ENCODE measurements around the gene KLRC1.
"Not testable (repeated sequence)": the region's sequence is repeated elsewhere in the genome, so short reads cannot be mapped to it uniquely, and the experiment has no call there.

KLRC1 gene

DNA sequence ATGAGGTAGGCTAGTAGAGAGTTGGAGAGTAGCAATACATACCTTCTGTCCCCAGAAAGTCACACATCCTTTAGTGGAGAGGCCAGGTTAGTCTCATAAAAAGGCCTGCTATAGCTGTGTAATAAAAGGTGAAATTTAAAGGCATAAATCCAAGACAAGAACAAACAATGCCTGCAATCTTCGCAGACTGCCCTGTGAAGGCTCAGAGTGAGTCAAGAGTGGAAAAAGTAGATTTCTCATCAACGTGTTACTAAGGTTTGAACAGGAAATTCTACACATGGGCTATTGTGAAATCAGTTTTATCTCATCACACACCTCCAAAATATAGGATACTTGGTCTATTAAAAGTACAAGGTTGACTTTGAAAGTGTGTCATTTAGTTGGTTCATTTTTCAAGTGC, at the start of gene KLRC1:
Gene KLRC1 (minus strand): TSS at position 222 of the 400 bp plus-strand sequence. CDS start 2,221 bp downstream, outside the sequence.
- TF ChIP-seq, protein P1, sequence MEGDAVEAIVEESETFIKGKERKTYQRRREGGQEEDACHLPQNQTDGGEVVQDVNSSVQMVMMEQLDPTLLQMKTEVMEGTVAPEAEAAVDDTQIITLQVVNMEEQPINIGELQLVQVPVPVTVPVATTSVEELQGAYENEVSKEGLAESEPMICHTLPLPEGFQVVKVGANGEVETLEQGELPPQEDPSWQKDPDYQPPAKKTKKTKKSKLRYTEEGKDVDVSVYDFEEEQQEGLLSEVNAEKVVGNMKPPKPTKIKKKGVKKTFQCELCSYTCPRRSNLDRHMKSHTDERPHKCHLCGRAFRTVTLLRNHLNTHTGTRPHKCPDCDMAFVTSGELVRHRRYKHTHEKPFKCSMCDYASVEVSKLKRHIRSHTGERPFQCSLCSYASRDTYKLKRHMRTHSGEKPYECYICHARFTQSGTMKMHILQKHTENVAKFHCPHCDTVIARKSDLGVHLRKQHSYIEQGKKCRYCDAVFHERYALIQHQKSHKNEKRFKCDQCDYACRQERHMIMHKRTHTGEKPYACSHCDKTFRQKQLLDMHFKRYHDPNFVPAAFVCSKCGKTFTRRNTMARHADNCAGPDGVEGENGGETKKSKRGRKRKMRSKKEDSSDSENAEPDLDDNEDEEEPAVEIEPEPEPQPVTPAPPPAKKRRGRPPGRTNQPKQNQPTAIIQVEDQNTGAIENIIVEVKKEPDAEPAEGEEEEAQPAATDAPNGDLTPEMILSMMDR (conservative IDR thresholded peaks at IDR 0.05) = no peak
- H3K27ac ChIP-seq = no peak within 1 kb of the TSS

DNA sequence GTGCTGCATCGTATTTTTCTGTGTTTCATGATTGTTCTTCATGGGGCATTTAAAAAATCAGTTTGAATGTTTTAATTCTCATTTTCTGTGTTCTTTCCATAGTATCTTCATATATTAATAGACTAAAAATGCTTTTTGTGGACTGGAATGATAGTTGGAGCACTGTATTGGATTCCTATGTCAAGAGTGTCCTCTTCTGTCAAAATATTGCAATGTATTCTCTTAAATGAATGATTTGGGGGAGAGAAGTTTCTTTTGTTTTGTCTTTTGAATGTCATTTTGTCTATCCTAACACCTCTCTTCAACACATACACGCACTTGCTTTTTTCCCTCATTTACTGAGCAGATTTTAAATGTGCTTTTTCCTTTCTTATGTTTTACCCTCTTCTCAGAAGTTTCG, 47.9 kb upstream of the KLRC1 start:
- no peak overlapping the region for H3K27ac ChIP-seq
- TF ChIP-seq, protein P1 (conservative IDR thresholded peaks at IDR 0.05) = peak; percentile 78

DNA sequence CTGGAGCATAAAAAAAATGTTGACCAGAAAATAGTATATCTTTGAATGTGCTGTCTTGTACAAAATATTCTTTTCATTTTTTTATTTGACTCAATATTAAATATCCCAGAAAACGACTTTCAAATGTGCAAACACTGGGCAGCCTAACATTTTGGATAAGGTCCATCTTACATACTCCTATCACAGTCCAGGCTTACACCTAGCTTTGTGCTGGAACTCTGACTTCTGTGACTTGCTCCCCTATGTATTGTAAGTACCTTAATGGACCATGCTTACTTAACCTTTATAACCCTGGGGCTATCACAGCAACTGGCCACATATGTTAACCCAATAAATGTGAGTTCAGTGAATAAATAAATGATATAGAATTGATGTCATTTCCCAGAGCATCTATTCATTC, 44.9 kb upstream of the KLRC1 start:
- TF ChIP-seq, protein P1 (conservative IDR thresholded peaks at IDR 0.05) = no peak
- H3K27ac ChIP-seq = no peak overlapping the region

DNA sequence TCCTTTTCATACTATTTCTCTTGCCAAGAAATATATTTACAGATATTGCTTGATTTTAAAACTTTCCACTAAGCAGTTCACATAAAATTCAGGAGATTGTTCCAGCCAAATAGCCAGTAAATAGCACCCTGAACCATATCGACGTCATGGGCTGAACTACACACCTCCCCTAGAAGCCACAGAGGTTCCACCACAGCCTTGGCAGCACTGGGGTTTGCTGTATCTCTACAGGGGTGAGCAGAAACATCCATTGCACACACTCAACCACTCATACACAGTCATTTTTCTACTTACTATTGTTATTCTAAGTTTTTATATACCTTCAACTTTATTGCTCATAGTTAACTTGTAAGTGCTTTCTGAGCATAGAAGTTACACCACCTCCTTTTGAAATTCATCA, 44.4 kb upstream of the KLRC1 start:
- TF ChIP-seq, protein P1 (conservative IDR thresholded peaks at IDR 0.05) = no peak
- no peak overlapping the region for H3K27ac ChIP-seq

DNA sequence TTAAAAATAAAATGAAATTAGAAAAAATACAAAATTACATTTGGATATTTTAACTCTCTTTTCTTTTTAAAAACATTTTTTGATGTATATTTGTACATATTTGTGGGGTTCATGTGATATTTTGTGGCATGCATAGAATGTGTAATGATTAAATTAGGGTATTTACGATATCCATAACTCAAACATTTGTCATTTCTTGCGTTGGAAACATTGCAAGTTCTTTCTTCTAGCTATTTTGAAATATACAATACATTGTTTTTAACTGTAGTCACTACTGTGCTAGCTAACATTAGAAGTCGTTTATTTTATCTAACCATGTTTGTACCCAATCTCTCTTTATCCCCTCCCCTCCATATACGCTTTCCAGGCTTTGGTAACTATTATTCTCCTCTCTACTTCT, 38.6 kb upstream of the KLRC1 start:
- TF ChIP-seq, protein P1 (conservative IDR thresholded peaks at IDR 0.05) = no peak
- no peak overlapping the region for H3K27ac ChIP-seq

DNA sequence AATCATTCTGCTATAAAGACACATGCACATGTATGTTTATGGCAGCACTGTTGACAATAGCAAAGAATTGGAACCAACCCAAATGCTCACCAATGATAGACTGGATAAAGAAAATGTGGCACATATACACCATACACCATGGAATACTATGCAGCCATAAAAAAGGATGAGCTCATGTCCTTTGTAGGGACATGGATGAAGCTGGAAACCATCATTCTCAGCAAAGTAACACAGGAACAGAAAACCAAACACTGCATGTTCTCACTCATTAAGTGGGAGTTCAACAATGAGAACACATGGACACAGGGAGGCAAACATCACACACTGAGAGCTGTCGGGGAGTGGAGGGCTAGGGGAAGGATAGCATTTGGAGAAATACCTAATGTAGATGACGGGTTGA, 34.2 kb upstream of the KLRC1 start:
- not testable (repeated sequence) for H3K27ac ChIP-seq

DNA sequence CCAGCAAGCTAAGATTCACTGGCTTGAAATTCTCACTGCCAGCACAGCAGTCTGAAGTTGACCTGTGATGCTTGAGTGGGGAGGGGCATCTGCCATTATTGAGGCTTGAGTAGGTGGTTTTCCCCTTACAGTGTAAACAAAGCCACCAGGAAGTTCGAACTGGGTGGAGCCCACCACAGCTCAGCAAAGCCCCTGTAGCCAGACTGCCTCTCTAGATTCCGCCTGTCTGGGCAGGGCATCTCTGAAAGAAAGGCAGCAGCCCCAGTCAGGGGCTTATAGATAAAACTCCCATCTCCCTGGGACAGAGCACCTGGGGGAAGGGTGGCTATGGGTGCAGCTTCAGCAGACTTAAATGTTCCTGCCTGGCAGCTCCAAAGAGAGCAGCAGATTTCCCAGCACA, 28.7 kb upstream of the KLRC1 start:
- H3K27ac ChIP-seq = not testable (repeated sequence)

DNA sequence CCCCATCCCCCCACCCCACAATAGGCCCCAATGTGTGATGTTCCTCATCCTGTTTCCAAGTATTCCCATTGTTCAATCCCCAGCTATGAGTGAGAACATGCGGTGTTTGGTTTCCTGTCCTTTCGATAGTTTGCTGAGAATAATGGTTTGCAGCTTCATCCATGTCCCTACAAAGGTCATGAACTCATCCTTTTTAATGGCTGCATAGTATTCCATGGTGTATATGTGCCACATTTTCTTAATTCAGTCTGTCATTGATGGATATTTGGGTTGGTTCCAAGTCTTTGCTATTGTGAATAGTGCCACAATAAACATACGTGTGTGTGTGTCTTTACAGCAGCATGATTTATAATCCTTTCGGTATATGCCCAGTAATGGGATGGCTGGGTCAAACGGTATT, 19.6 kb upstream of the KLRC1 start:
- H3K27ac ChIP-seq = not testable (repeated sequence)

DNA sequence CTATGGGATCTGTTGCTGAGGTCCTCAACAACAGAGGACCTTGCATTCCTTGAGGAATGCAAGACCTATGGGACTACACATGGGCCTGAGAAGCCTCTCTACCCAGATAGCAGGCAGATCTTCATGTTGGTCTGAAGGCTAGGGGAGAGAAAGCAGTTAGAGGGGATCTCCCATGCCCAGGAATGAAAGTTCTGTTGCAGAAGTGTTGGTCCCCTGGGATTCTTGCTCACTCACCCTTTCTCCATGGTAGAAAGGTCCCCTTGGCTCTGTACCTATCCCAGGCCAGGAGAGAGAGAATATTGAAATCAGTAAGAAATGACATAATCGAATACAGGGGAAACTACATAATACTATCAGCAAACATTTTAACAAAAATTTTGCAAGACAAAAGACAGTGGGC, 16.5 kb upstream of the KLRC1 start:
- TF ChIP-seq, protein P1 (conservative IDR thresholded peaks at IDR 0.05) = no peak
- H3K27ac ChIP-seq = no peak overlapping the region

All from VCaP (cell line).